Lower lobe of right lung (tissue), 2 donors: Measurements from ENCODE around the gene PHACTR1. TPM values are rescaled to one million over a fixed set of nuclear protein-coding genes. Genes with fewer than 3 reads are reported as not detected.

Experiments
- ATAC-seq, 2 donors: fragments of 200-7000 bp; cut with Tn5 transposase; one replicate each; pipeline ENCODE4 v1.9.1; 2020 to 2022; ENCODE audit warnings: mild to moderate bottlenecking in 2 of 2, moderate library complexity in 2 of 2
- DNase-seq: peaks from one replicate; pipeline ENCODE4 v3.0.0-alpha.2; 2020
- H3K27ac ChIP-seq: fragments of 200-600 bp; one replicate; pipeline ENCODE4 v1.8.0; 2022
- H3K27me3 ChIP-seq: fragments of 200-600 bp; one replicate; pipeline ENCODE4 v1.8.0; 2022; ENCODE audit warnings: low read depth
- H3K36me3 ChIP-seq: fragments of 200-600 bp; one replicate; pipeline ENCODE4 v1.8.0; 2022; ENCODE audit warnings: mild to moderate bottlenecking
- H3K4me1 ChIP-seq: fragments of 200-600 bp; one replicate; pipeline ENCODE4 v1.8.0; 2022
- H3K4me3 ChIP-seq: fragments of 200-600 bp; one replicate; pipeline ENCODE4 v1.8.0; 2022; ENCODE audit warnings: mild to moderate bottlenecking
- H3K9me3 ChIP-seq: fragments of 200-600 bp; one replicate; pipeline ENCODE4 v1.8.0; 2022
- intact Hi-C: fragments of 100-400 bp; cut with DNase I; formaldehyde crosslinking; loops from one replicate; pipeline ENCODE4 v1.11.0; 2022
- total RNA-seq: library from RNA; stranded (reverse); fragmentation: NEBNext Ultra II Directional; extraction: Animal tissue kit (Norgen Biotek cat#: 25700); gene quantifications from one replicate; pipeline ENCODE4 v1.2.1, GENCODE V29; 2021
- TF ChIP-seq, protein P1 (sequence below): fragments of 200-600 bp; IDR thresholded peaks from one replicate; pipeline ENCODE4 v1.8.0; 2022; ENCODE audit warnings: antibody characterized with exemption, mild to moderate bottlenecking
- donor health status: DM: no; HTN: yes; CAD: no; lungs with severe emphysema.

Gene PHACTR1
- total RNA-seq, 1 donor from 2014 or later, result 91.0 TPM

DNA sequence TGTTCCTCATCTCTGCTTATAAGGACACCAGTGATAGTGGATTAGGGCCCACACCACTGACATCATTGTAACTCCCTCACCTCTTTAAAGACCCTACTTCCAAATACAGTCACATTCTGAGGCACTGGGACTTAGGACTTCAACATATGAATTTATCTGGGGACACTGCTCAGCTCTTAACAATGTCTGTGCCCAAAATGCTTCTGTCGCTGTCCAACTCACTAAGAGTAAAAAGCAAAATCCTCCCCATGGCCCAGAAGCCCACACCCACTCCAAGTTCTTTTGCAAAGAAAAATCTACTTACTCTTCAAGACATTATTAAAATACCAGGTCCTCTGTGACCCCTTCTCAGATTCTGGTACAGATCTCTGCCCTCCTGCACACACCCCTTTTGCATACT, 495.5 kb downstream of the PHACTR1 start:
- Histone ChIP-seq H3K27me3 (no peaks in the 10 kb centered on the region), H3K36me3 (peaks cover 7% of the 10 kb centered on the region), H3K9me3 (no peaks in the 10 kb centered on the region), H3K4me1 (peaks cover 5% of the 10 kb centered on the region), H3K27ac (no peak overlapping the region), H3K4me3 (no peak overlapping the region)
- TF ChIP-seq, protein P1, sequence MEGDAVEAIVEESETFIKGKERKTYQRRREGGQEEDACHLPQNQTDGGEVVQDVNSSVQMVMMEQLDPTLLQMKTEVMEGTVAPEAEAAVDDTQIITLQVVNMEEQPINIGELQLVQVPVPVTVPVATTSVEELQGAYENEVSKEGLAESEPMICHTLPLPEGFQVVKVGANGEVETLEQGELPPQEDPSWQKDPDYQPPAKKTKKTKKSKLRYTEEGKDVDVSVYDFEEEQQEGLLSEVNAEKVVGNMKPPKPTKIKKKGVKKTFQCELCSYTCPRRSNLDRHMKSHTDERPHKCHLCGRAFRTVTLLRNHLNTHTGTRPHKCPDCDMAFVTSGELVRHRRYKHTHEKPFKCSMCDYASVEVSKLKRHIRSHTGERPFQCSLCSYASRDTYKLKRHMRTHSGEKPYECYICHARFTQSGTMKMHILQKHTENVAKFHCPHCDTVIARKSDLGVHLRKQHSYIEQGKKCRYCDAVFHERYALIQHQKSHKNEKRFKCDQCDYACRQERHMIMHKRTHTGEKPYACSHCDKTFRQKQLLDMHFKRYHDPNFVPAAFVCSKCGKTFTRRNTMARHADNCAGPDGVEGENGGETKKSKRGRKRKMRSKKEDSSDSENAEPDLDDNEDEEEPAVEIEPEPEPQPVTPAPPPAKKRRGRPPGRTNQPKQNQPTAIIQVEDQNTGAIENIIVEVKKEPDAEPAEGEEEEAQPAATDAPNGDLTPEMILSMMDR, result no peak
- DNase-seq (no peak), ATAC-seq (no peak)
- intact Hi-C loops, result no loop called here

DNA sequence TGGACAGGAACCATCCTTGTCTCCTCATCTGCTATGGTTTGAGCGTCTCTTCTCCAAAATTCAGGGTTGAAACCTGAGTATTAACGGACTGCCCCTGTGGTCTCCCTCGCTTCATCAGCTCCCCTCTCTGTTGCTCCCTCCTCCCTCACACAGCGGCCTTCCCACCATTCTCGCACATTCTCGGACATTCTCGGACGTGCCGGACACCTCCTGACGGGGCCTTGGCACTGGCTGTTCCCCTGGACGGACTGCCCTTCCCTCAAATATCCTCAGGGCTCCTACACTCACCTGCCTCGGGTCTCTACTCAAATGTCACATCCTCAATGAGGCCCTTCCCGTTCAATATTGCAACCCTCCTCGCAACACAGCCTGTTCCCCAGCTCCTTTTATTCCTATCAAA, 496.0 kb downstream of the PHACTR1 start:
- H3K27ac ChIP-seq, result no peak overlapping the region
- ATAC-seq (no peak), DNase-seq (no peak)
- H3K4me3 ChIP-seq, result no peak overlapping the region
- H3K4me1 ChIP-seq, result peaks cover 10% of the 10 kb centered on the region
- H3K36me3 ChIP-seq, result peaks cover 7% of the 10 kb centered on the region
- no peaks in the 10 kb centered on the region for H3K9me3 ChIP-seq
- no peaks in the 10 kb centered on the region for H3K27me3 ChIP-seq
- intact Hi-C loops, result no loop called here
- TF ChIP-seq, protein P1, result no peak

GRCh38 chr6:13215390-13215789, 498.8 kb downstream of the PHACTR1 start:
- Histone ChIP-seq H3K9me3 (no peaks in the 10 kb centered on the region), H3K27ac (no peak overlapping the region), H3K36me3 (peaks cover 22% of the 10 kb centered on the region), H3K4me3 (no peak overlapping the region), H3K27me3 (no peaks in the 10 kb centered on the region), H3K4me1 (peaks cover 13% of the 10 kb centered on the region)
- ATAC-seq (no peak), DNase-seq (no peak)
- intact Hi-C loops, result no loop called here
- TF ChIP-seq, protein P1, result no peak

DNA sequence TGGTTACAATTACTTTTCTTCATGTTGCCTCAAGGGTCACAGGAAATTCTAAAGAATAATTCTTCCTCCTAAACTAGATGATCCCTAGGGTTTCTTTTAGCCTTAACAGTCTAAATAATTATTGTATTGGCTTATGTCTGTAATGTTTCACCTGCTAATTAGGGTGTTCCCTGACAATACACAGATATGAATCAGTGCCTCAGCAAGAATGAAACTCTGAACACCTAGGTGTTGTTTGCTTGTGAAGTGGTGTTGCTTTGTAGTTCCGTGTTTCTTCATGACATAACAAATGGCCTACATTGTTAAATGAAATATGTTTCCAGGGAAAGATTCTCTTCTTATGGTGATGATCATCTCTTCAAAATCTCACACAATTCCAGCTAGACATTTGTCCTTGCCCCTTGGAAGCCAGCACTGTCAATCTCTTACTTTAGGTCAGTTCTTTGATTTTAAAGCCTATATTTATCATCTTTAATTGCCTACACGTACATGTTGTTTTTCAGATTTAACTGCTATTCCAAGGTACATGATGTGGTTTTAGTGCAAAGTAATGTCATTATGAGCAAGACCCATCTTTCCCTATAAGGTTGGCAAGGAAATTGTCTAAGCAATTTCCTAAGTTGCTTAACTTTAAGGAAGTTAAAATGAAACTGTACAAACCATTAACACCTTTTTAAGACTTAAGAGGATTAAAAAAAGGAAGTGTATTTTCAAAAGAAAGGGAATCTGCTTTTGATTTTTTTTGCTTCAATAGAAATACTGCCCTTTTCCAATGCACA, 499.9 kb downstream of the PHACTR1 start:
- H3K4me3 ChIP-seq, result no peak overlapping the region
- peaks cover 13% of the 10 kb centered on the region for H3K4me1 ChIP-seq
- intact Hi-C loops, result no loop called here
- ATAC-seq (no peak), DNase-seq (no peak)
- no peaks in the 10 kb centered on the region for H3K9me3 ChIP-seq
- no peak overlapping the region for H3K27ac ChIP-seq
- no peaks in the 10 kb centered on the region for H3K27me3 ChIP-seq
- TF ChIP-seq, protein P1, result no peak
- H3K36me3 ChIP-seq, result peaks cover 17% of the 10 kb centered on the region

DNA sequence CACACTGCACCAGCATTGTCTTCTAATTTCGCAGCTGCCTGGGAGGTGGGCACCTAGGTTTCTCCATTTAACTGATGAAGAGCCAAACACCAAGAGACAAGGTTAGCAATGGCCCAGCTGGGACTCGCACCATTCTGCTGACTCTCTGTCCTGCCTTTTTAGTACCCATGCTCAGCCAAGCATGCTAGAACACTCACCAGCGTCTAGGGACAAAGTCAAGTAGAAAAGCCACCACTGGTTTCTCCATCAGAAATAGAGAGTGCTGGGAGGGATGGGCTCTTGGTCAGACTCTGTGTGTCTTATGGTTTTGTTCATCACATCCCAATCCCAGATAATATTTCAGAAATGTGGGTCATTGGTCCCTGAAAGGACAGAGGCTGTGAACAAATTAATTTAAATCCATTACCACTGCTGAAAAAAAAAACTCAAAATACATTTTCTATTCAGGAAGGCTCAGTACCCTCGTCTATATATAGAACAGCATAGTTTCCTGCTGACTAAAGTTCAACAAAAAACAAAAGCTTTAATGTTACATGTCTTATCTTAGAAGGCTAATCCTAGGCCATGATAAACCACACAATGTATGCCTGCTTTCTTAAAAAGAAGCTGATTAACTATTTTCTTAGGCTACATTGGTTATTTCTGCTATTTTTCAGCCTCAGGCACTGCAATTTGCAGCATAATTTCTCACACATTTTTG, 500.8 kb downstream of the PHACTR1 start:
- Histone ChIP-seq H3K4me1 (peaks cover 13% of the 10 kb centered on the region), H3K27me3 (no peaks in the 10 kb centered on the region), H3K4me3 (no peak overlapping the region), H3K36me3 (peaks cover 14% of the 10 kb centered on the region), H3K27ac (no peak overlapping the region), H3K9me3 (no peaks in the 10 kb centered on the region)
- DNase-seq, result no peak
- TF ChIP-seq, protein P1, result no peak
- intact Hi-C loops, result no loop called here
- ATAC-seq, result no peak
